Dedifferentiated amniotic fluid mesenchymal stem cell (primary cell): Measurements from ENCODE around the gene ZC2HC1B.

ENCODE experiments used
- DNase-seq: peaks from one replicate; pipeline ENCODE4 v3.0.0-alpha.2; 2016; ENCODE audit errors: extremely low spot score

ZC2HC1B gene

GRCh38 chr6:143934331-143934730 is 70.1 kb downstream of the ZC2HC1B start:
- DNase-seq, result no peak

GRCh38 chr6:143934867-143935266 is 70.6 kb downstream of the ZC2HC1B start:
- DNase-seq, result no peak

- no peak for DNase-seq
These were observed 72.1 kb downstream of the ZC2HC1B start for GRCh38 chr6:143936347-143936746.

- DNase-seq, result no peak
These were observed 72.7 kb downstream of the ZC2HC1B start for GRCh38 chr6:143936778-143937667.

- no peak for DNase-seq
These were observed 73.3 kb downstream of the ZC2HC1B start for GRCh38 chr6:143937668-143937970.

GRCh38 chr6:143939364-143939763 is 75.1 kb downstream of the ZC2HC1B start:
- no peak for DNase-seq

GRCh38 chr6:143940011-143940597 is 75.8 kb downstream of the ZC2HC1B start:
- no peak for DNase-seq

GRCh38 chr6:143941852-143942627 is 77.8 kb downstream of the ZC2HC1B start:
- no peak for DNase-seq

- no peak for DNase-seq
These were observed 83.9 kb downstream of the ZC2HC1B start for GRCh38 chr6:143948208-143948607.

- DNase-seq, result no peak
These were observed 85.3 kb downstream of the ZC2HC1B start for GRCh38 chr6:143949535-143949934.

GRCh38 chr6:143949962-143950361 is 85.7 kb downstream of the ZC2HC1B start:
- DNase-seq, result no peak

GRCh38 chr6:143950875-143951274 is 86.6 kb downstream of the ZC2HC1B start:
- DNase-seq, result no peak

- DNase-seq, result no peak
These were observed 87.9 kb downstream of the ZC2HC1B start for GRCh38 chr6:143952060-143952778.

- DNase-seq, result no peak
These were observed 88.8 kb downstream of the ZC2HC1B start for GRCh38 chr6:143952947-143953701.

GRCh38 chr6:143953922-143954321 is 89.6 kb downstream of the ZC2HC1B start:
- no peak for DNase-seq

GRCh38 chr6:143955971-143956370 is 91.7 kb downstream of the ZC2HC1B start:
- DNase-seq, result no peak

GRCh38 chr6:143957679-143958274 is 93.5 kb downstream of the ZC2HC1B start:
- no peak for DNase-seq

- no peak for DNase-seq
These were observed 94.6 kb downstream of the ZC2HC1B start for GRCh38 chr6:143958839-143959399.

- DNase-seq, result no peak
These were observed 95.7 kb downstream of the ZC2HC1B start for GRCh38 chr6:143959927-143960326.

- DNase-seq, result no peak
These were observed 96.8 kb downstream of the ZC2HC1B start for GRCh38 chr6:143961066-143961465.
